Measurements from ENCODE around the gene CARD14. TPM values are rescaled to one million over a fixed set of nuclear protein-coding genes. Genes with fewer than 3 reads are reported as not detected.
"Not testable (repeated sequence)": the region's sequence is repeated elsewhere in the genome, so short reads cannot be mapped to it uniquely, and the experiment has no call there.

CARD14 gene
- total RNA-seq, 1 donor from 2014 or later: 0.30 TPM

DNA sequence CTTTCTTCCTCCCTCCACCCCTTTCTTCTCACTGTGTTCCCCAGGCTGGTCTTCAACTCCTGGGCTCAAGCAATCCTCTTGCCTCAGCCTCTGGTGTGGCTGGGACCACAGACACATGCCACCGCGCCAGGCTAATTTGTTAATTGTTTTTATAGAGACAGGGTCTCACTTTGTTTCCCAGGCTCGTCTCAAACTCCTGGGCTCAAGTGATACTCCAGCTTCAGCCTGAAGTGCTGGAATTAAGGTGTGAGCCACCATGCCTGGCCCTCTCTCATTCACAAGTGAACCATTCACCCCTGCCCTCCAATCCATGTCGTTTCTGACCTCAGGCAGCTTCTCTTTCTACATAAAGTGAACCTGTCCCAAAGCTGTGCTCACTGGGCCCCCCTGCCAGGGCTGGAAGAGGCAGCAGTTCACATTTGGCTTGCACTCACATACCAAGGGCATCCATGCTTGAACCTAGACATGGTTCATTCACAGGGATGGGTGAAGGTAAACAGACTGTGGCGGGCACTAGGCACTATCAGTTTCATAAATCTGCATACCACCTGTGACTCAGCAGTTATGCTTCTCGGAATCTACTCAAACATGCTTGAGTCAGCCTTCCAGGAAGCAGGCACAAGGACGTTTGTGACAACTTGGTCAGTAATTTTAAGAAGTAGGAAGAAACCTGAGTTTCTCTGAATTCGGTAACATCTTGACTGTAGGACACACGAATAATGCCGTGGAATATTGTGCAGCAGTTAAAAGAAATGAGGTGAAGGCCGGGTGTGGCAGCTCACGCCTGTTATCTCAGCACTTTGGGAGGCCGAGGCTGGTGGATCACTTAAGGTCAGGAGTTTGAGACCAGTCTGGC, 84.8 kb downstream of the CARD14 start:
- TF ChIP-seq, protein P1, sequence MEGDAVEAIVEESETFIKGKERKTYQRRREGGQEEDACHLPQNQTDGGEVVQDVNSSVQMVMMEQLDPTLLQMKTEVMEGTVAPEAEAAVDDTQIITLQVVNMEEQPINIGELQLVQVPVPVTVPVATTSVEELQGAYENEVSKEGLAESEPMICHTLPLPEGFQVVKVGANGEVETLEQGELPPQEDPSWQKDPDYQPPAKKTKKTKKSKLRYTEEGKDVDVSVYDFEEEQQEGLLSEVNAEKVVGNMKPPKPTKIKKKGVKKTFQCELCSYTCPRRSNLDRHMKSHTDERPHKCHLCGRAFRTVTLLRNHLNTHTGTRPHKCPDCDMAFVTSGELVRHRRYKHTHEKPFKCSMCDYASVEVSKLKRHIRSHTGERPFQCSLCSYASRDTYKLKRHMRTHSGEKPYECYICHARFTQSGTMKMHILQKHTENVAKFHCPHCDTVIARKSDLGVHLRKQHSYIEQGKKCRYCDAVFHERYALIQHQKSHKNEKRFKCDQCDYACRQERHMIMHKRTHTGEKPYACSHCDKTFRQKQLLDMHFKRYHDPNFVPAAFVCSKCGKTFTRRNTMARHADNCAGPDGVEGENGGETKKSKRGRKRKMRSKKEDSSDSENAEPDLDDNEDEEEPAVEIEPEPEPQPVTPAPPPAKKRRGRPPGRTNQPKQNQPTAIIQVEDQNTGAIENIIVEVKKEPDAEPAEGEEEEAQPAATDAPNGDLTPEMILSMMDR (IDR thresholded peaks at IDR 0.05): no peak
- Mint-ChIP-seq H3K4me3 (ENCODE audit: unreplicated experiment) (peak overlapping the region; percentile 12), H3K9me3 (ENCODE audit: low read depth) (no peaks in the 10 kb centered on the region), H3K36me3 (ENCODE audit: low read depth) (peaks cover 2% of the 10 kb centered on the region), H3K27me3 (ENCODE audit: low read depth) (no peaks in the 10 kb centered on the region), H3K4me1 (ENCODE audit: low read depth) (peaks cover 26% of the 10 kb centered on the region), H3K27ac (ENCODE audit: unreplicated experiment) (peak overlapping the region; percentile 96)
- DNase-seq (ENCODE audit: low spot score): no peak

DNA sequence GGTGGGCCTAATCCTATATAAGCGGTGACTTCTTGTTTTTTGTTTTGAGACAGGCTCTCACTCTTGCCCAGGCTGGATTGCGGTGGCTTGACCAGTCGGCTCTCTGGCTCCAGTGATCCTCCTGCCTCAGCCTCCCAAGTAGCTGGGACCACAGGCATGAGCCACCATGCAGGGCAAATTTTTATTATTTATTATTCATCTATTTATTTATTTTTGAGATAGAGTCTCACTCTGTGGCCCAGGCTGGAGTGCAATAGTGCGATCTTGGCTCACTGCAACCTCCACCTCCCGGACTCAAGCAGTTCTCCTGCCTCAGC, 86.2 kb downstream of the CARD14 start:
- H3K4me1 Mint-ChIP-seq (ENCODE audit: low read depth): peaks cover 29% of the 10 kb centered on the region
- H3K4me3 Mint-ChIP-seq (ENCODE audit: unreplicated experiment): no peak overlapping the region
- peaks cover 2% of the 10 kb centered on the region for H3K36me3 Mint-ChIP-seq (ENCODE audit: low read depth)
- H3K27ac Mint-ChIP-seq (ENCODE audit: unreplicated experiment): peak overlapping the region; percentile 96
- H3K9me3 Mint-ChIP-seq (ENCODE audit: low read depth): no peaks in the 10 kb centered on the region
- H3K27me3 Mint-ChIP-seq (ENCODE audit: low read depth): no peaks in the 10 kb centered on the region
- DNase-seq (ENCODE audit: low spot score): no peak
- TF ChIP-seq, protein P1 (IDR thresholded peaks at IDR 0.05): no peak

DNA sequence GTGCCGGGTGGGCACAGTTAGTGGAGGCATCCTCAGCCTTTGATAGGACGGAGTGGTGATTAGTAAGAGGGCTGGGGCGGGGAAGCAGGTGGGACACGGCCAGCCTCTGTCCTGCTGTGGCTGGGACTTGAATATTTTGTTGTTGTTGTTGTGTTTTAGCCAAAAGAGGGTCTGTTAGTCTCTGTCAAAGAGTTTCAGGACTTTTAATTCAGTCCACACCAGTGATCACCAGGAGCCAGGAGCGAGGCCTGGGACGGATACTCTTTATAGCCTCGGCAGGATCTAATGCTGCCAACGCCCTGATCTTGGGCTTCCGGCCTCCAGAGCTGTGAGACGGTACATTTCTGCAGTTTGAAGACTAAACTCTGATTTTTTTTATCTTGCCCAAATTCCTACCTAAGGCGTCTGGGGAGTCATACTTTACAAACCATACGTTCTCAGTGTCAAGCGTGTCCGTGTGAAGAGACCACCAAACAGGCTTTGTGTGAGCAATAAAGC, 87.9 kb downstream of the CARD14 start:
- Mint-ChIP-seq H3K9me3 (ENCODE audit: low read depth) (no peaks in the 10 kb centered on the region), H3K36me3 (ENCODE audit: low read depth) (no peaks in the 10 kb centered on the region), H3K27ac (ENCODE audit: unreplicated experiment) (no peak overlapping the region), H3K4me1 (ENCODE audit: low read depth) (peaks cover 41% of the 10 kb centered on the region), H3K27me3 (ENCODE audit: low read depth) (no peaks in the 10 kb centered on the region), H3K4me3 (ENCODE audit: unreplicated experiment) (no peak overlapping the region)
- no peak for DNase-seq (ENCODE audit: low spot score)
- TF ChIP-seq, protein P1 (IDR thresholded peaks at IDR 0.05): no peak

DNA sequence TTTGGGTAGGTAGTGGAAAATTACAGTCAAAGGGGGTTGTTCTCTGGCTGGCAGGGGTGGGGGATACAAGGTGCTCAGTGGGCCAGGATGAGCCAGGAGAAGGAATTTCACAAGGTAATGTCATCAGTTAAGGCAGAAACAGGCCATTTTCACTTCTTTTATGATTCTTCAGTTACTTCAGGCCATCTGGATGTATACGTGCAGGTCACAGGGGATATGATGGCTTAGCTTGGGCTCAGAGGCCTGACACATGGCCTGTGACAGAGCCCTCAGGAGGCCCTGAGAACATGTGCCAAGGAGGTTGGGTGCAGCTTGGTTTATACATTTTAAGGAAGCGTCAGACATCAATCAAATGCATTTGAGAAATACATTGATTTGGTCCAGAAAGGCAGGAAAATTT, 88.5 kb downstream of the CARD14 start:
- H3K27ac Mint-ChIP-seq (ENCODE audit: unreplicated experiment); DNase-seq (ENCODE audit: low spot score); H3K9me3 Mint-ChIP-seq (ENCODE audit: low read depth); H3K4me3 Mint-ChIP-seq (ENCODE audit: unreplicated experiment); H3K27me3 Mint-ChIP-seq (ENCODE audit: low read depth); H3K36me3 Mint-ChIP-seq (ENCODE audit: low read depth): not testable (repeated sequence)
- peaks cover 46% of the 10 kb centered on the region for H3K4me1 Mint-ChIP-seq (ENCODE audit: low read depth)

Other genes starting within 250 kb of the CARD14 start
- gene TBC1D16, start 134.2 kb upstream of the CARD14 start, total RNA-seq: 51.4 to 72.7 TPM (median 55.4 TPM) in 3 replicates
- gene CCDC40, start 133.4 kb upstream of the CARD14 start, total RNA-seq: 5.8 to 11.8 TPM (median 6.5 TPM) in 3 replicates
- gene GAA, start 68.4 kb upstream of the CARD14 start, total RNA-seq: 42.3 to 59.8 TPM (median 45.7 TPM) in 3 replicates
- 63.2 to 76.2 TPM (median 64.0 TPM) in 3 replicates for gene EIF4A3, start 22.9 kb upstream of the CARD14 start, total RNA-seq
- gene SGSH, start 50.3 kb downstream of the CARD14 start, total RNA-seq: 42.6 to 45.4 TPM (median 44.7 TPM) in 3 replicates
- 16.2 to 19.0 TPM (median 16.2 TPM) in 3 replicates for gene SLC26A11, start 50.4 kb downstream of the CARD14 start, total RNA-seq
- gene RNF213, start 90.8 kb downstream of the CARD14 start, total RNA-seq: 72.5 to 104 TPM (median 73.2 TPM) in 3 replicates
- 22.8 to 32.5 TPM (median 27.0 TPM) in 3 replicates for gene ENDOV, start 245.1 kb downstream of the CARD14 start, total RNA-seq